Neural cell (in vitro differentiated cells): ENCODE measurements around the gene LEUTX. TPM values are rescaled to one million over a fixed set of nuclear protein-coding genes. Genes with fewer than 3 reads are reported as not detected.

Experiments
- H2AFZ ChIP-seq: fragments of 200-600, 300-800 bp; sonication (generic), shearing (Covaris generic); 2 replicates; pipeline ENCODE4 v1.6.0; 2014; ENCODE audit warnings: low read depth, mild to moderate bottlenecking, antibody characterized with exemption, low read length, moderate library complexity
- H3F3A ChIP-seq: fragments of 200-600 bp; shearing (Covaris generic); 2 replicates; pipeline ENCODE4 v1.6.1; 2016; ENCODE audit warnings: mild to moderate bottlenecking, moderate library complexity, mixed read lengths, antibody characterized with exemption, low read length; ENCODE audit not compliant: insufficient read depth, poor library complexity, severe bottlenecking
- H3K27ac ChIP-seq: fragments of 200-600, 300-800 bp; sonication (generic), shearing (Covaris generic); 2 replicates; pipeline ENCODE4 v1.5.1; 2014; ENCODE audit warnings: mild to moderate bottlenecking, low read length, moderate library complexity
- H3K27me3 ChIP-seq: fragments of 300-800, 200-600 bp; sonication (generic), shearing (Covaris generic); 2 replicates; pipeline ENCODE4 v1.6.0; 2014; ENCODE audit warnings: mild to moderate bottlenecking, low read depth, low read length, moderate library complexity; ENCODE audit not compliant: insufficient read depth
- H3K36me3 ChIP-seq: fragments of 300-800, 200-600 bp; sonication (generic), shearing (Covaris generic); 2 replicates; pipeline ENCODE4 v1.5.1; 2014; ENCODE audit warnings: mild to moderate bottlenecking, antibody characterized with exemption, low read length, moderate library complexity; ENCODE audit not compliant: insufficient read depth
- H3K4me2 ChIP-seq: fragments of 300-800, 200-600 bp; sonication (generic), shearing (Covaris generic); 2 replicates; pipeline ENCODE4 v1.6.0; 2014; ENCODE audit warnings: mild to moderate bottlenecking, low read length
- H3K4me3 ChIP-seq: fragments of 300-800, 200-600 bp; sonication (generic), shearing (Covaris generic); 2 replicates; pipeline ENCODE4 v1.5.1; 2014; ENCODE audit warnings: mild to moderate bottlenecking, low read length, moderate library complexity
- H3K79me2 ChIP-seq: fragments of 200-600 bp; shearing (Covaris generic); replicated peaks from 2 replicates; pipeline ENCODE4 v1.6.0; 2014; ENCODE audit warnings: mild to moderate bottlenecking, low read length, moderate library complexity; ENCODE audit not compliant: insufficient read depth
- H3K9ac ChIP-seq: fragments of 300-800, 200-600 bp; sonication (generic), shearing (Covaris generic); 2 replicates; pipeline ENCODE4 v1.6.1; 2016; ENCODE audit warnings: mild to moderate bottlenecking, low read length, mixed read lengths
- H3K9me2 ChIP-seq: fragments of 200-600 bp; shearing (Covaris generic); 2 replicates; pipeline ENCODE4 v1.6.1; 2016; ENCODE audit warnings: mild to moderate bottlenecking, low read length, mixed read lengths; ENCODE audit not compliant: insufficient read depth
- H3K9me3 ChIP-seq: fragments of 200-600, 300-800 bp; sonication (generic), shearing (Covaris generic); 2 replicates; pipeline ENCODE4 v1.6.1; 2016; ENCODE audit warnings: mild to moderate bottlenecking, mixed run types, low read length, moderate library complexity, mixed read lengths
- H4K20me1 ChIP-seq: fragments of 200-600 bp; shearing (Covaris generic); 2 replicates; pipeline ENCODE4 v1.6.1; 2016; ENCODE audit warnings: mild to moderate bottlenecking, mixed run types; ENCODE audit not compliant: insufficient read depth
- EP300 ChIP-seq: fragments of 450-650 bp; conservative IDR thresholded peaks from 2 replicates; pipeline ENCODE4 v1.6.1; 2014; ENCODE audit warnings: antibody characterized with exemption, mild to moderate bottlenecking, moderate library complexity; ENCODE audit not compliant: poor library complexity, severe bottlenecking
- EZH2 ChIP-seq: fragments of 200-600, 300-800 bp; shearing (Covaris generic), sonication (generic); IDR thresholded peaks from 2 replicates; pipeline ENCODE4 v1.6.1; 2014; ENCODE audit warnings: antibody characterized with exemption, low read length, borderline replicate concordance, mild to moderate bottlenecking; ENCODE audit not compliant: insufficient read depth, poor library complexity, severe bottlenecking
- MXI1 ChIP-seq: fragments of 450-650 bp; conservative IDR thresholded peaks from 2 replicates; pipeline ENCODE4 v1.6.1; 2014; ENCODE audit warnings: antibody characterized with exemption, mild to moderate bottlenecking; ENCODE audit not compliant: poor library complexity, severe bottlenecking
- POLR2AphosphoS5 ChIP-seq: IDR thresholded peaks from 2 replicates; pipeline ENCODE4 v1.6.1; 2012
- RAD21 ChIP-seq: fragments of 450-650 bp; conservative IDR thresholded peaks from 2 replicates; pipeline ENCODE4 v1.6.1; 2014; ENCODE audit warnings: antibody characterized with exemption, mild to moderate bottlenecking, moderate library complexity
- SMC3 ChIP-seq: fragments of 450-650 bp; conservative IDR thresholded peaks from 2 replicates; pipeline ENCODE4 v1.6.1; 2014; ENCODE audit warnings: antibody characterized with exemption, mild to moderate bottlenecking, moderate library complexity; ENCODE audit not compliant: poor library complexity
- TAF1 ChIP-seq: IDR thresholded peaks from 2 replicates; pipeline ENCODE4 v1.6.1; 2012; ENCODE audit warnings: low read depth
- polyA plus RNA-seq: library from polyadenylated mRNA; depleted of rRNA; stranded (reverse); fragments of >200 nt; gene quantifications from 2 replicates; pipeline ENCODE4 v1.2.3, GENCODE V29; 2014
- TF ChIP-seq, protein P1 (sequence below): fragments of 450-650 bp; IDR thresholded peaks from 2 replicates; pipeline ENCODE4 v1.5.1; 2014; ENCODE audit warnings: antibody characterized with exemption, mild to moderate bottlenecking, moderate library complexity; ENCODE audit not compliant: poor library complexity, severe bottlenecking
- TF ChIP-seq, protein P2 (sequence below): IDR thresholded peaks from 2 replicates; pipeline ENCODE4 v1.6.1; 2012; ENCODE audit warnings: borderline replicate concordance

The LEUTX gene
- polyA plus RNA-seq, 1 donor from 2014 or later = not detected

DNA sequence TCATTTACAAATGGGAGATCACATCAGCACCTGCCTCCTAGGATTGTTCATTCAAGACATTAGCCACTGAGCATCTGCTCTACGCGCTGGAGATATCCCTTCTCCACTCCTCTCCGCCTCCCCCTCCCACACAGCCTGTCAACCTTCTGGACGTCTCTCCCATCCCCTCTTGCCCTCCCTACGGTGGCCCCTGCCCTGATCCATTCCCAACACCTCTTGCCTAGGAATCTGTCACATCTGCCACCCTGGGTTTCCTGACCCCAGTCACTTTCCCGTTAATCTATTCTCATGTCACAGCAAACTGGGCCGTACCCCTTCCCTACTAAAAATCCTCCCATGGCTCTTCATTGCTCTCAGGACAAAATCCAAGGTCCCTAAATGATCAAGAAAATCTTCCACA, 45.0 kb downstream of the LEUTX start:
- H2AFZ ChIP-seq = no peak overlapping the region
- peak overlapping the region; percentile 74 for H3K27ac ChIP-seq

DNA sequence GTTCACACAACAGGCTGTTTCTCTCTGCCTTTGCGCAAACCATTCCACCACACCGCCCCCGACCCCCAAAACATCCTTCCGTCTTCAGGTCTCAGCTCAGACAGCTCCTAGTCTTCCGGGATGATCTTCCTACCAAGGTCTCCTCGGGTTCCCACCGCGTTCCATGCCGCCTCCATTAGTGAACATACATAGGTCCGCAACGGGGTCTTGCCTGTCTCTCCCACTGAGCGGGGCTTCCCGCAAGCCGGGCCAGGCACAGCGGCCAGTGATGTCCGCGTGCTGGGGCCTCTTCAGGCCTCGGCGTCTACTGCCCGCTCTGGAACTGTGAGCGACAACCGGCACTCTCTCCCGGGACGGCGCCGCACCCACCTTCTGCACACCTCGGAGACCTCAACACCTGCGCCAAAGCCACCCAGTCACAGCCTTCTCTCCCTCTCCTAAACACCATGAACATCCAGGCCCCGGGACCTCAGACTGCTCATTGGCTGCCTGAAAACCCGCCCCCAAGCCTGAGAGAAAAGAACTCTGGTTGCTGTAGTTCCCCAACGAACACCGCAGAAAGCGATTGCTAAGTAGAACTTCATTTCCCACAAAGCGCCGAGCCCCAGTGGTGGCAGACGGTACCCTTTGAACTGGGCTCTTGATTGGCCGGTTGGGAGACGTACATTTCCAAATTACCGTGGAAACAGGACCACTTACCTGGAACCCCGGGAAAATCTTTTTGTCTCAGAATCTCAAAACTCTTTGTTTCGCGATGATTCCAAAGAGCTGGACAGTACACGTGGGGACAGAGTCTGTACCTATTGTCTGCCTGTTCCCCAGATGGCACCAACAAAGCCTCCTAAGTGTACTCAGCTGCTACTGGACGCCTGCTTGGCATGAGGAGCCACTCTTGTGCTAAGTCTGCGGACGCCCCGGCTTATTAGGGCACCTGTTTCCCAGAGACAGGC, 45.8 kb downstream of the LEUTX start:
- Histone ChIP-seq H3K9me3 (no peaks in the 10 kb centered on the region), H3K4me2 (peak overlapping the region; percentile 95), H3K79me2 (no peaks in the 10 kb centered on the region), H2AFZ (peak overlapping the region; percentile 11), H3K9me2 (no peaks in the 10 kb centered on the region), H3K36me3 (no peaks in the 10 kb centered on the region), H3K27ac (peak overlapping the region; percentile 74), H3K9ac (peak overlapping the region; percentile 73), H3F3A (peaks cover 2% of the 10 kb centered on the region), H3K4me3 (peak overlapping the region; percentile 90), H3K27me3 (no peaks in the 10 kb centered on the region), H4K20me1 (no peaks in the 10 kb centered on the region)
- TF ChIP-seq RAD21 = no peak
- peak; percentile 74 for TF ChIP-seq POLR2AphosphoS5
- TF ChIP-seq EP300 = no peak
- TF ChIP-seq TAF1 = no peak
- no peak for TF ChIP-seq EZH2
- TF ChIP-seq MXI1 = peak; percentile 79
- TF ChIP-seq, protein P1, sequence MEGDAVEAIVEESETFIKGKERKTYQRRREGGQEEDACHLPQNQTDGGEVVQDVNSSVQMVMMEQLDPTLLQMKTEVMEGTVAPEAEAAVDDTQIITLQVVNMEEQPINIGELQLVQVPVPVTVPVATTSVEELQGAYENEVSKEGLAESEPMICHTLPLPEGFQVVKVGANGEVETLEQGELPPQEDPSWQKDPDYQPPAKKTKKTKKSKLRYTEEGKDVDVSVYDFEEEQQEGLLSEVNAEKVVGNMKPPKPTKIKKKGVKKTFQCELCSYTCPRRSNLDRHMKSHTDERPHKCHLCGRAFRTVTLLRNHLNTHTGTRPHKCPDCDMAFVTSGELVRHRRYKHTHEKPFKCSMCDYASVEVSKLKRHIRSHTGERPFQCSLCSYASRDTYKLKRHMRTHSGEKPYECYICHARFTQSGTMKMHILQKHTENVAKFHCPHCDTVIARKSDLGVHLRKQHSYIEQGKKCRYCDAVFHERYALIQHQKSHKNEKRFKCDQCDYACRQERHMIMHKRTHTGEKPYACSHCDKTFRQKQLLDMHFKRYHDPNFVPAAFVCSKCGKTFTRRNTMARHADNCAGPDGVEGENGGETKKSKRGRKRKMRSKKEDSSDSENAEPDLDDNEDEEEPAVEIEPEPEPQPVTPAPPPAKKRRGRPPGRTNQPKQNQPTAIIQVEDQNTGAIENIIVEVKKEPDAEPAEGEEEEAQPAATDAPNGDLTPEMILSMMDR = no peak
- no peak for TF ChIP-seq SMC3

More for the DNA sequence above, 45.0 kb downstream of the LEUTX start:
- peak overlapping the region; percentile 95 for H3K4me2 ChIP-seq
- peak overlapping the region; percentile 90 for H3K4me3 ChIP-seq
- no peaks in the 10 kb centered on the region for H3K9me2 ChIP-seq
- H3K9ac ChIP-seq = peak overlapping the region; percentile 73
- TF ChIP-seq, protein P1 = no peak
- TF ChIP-seq MXI1 (no peak), SMC3 (no peak), TAF1 (no peak), POLR2AphosphoS5 (no peak), EP300 (no peak), RAD21 (no peak), EZH2 (no peak)
- TF ChIP-seq, protein P2, sequence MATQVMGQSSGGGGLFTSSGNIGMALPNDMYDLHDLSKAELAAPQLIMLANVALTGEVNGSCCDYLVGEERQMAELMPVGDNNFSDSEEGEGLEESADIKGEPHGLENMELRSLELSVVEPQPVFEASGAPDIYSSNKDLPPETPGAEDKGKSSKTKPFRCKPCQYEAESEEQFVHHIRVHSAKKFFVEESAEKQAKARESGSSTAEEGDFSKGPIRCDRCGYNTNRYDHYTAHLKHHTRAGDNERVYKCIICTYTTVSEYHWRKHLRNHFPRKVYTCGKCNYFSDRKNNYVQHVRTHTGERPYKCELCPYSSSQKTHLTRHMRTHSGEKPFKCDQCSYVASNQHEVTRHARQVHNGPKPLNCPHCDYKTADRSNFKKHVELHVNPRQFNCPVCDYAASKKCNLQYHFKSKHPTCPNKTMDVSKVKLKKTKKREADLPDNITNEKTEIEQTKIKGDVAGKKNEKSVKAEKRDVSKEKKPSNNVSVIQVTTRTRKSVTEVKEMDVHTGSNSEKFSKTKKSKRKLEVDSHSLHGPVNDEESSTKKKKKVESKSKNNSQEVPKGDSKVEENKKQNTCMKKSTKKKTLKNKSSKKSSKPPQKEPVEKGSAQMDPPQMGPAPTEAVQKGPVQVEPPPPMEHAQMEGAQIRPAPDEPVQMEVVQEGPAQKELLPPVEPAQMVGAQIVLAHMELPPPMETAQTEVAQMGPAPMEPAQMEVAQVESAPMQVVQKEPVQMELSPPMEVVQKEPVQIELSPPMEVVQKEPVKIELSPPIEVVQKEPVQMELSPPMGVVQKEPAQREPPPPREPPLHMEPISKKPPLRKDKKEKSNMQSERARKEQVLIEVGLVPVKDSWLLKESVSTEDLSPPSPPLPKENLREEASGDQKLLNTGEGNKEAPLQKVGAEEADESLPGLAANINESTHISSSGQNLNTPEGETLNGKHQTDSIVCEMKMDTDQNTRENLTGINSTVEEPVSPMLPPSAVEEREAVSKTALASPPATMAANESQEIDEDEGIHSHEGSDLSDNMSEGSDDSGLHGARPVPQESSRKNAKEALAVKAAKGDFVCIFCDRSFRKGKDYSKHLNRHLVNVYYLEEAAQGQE = no peak
- H3K9me3 ChIP-seq = no peaks in the 10 kb centered on the region
- no peaks in the 10 kb centered on the region for H3K79me2 ChIP-seq
- H3K36me3 ChIP-seq = no peaks in the 10 kb centered on the region
- H4K20me1 ChIP-seq = no peaks in the 10 kb centered on the region
- no peaks in the 10 kb centered on the region for H3K27me3 ChIP-seq
- H3F3A ChIP-seq = peaks cover 2% of the 10 kb centered on the region
